IPS-NIHi7 (cell line): ENCODE data around the gene TFEC.
"Not testable (repeated sequence)": the region's sequence is repeated elsewhere in the genome, so short reads cannot be mapped to it uniquely, and the experiment has no call there.

Experiments
- DNase-seq: peaks from one replicate; pipeline ENCODE4 v3.0.0; 2012; ENCODE audit warnings: mixed read lengths; ENCODE audit errors: extremely low spot score

TFEC gene

GRCh38 chr7:115988401-115988800 lies 42.2 kb downstream of the TFEC start:
- DNase-seq: no peak

DNA sequence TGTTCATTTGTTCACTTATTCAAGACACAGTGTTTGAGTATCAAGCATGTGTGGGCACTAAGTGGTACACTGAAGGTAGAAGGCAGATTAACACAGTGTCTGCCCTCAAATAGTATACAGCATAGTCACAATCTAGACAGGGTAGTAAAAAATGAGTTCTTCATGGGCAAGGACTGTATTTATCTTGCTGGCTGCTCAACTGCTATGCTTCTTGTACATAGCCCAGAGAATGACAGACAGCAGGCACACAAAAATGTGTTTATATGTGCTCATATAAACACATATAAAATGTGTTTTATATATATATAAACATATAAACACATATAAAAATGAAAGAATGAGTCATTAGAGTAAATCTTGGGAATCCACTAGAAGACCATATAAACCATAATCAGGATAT lies 43.1 kb downstream of the TFEC start:
- DNase-seq: no peak

GRCh38 chr7:115984105-115984504 lies 46.5 kb downstream of the TFEC start:
- DNase-seq: no peak

GRCh38 chr7:115980159-115980558 lies 50.4 kb downstream of the TFEC start:
- DNase-seq: no peak

DNA sequence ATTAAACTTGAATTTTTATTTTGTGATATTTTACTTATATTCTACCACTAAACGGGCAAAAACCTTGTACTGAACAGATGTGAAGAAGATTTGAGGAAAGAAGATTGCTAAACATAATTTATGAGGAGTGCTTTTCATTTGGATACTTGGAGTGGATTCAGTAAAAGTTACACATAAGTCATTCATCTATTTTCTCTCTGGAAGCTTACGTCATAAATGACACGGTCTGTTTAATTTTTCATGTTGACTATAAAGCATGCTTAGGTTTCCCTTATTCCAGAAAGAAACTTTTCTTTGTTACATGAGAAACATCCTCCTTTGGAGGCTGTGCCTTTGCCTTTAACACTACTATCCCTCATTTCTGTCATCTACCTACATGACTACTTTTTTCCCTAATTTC lies 53.9 kb downstream of the TFEC start:
- DNase-seq: no peak

DNA sequence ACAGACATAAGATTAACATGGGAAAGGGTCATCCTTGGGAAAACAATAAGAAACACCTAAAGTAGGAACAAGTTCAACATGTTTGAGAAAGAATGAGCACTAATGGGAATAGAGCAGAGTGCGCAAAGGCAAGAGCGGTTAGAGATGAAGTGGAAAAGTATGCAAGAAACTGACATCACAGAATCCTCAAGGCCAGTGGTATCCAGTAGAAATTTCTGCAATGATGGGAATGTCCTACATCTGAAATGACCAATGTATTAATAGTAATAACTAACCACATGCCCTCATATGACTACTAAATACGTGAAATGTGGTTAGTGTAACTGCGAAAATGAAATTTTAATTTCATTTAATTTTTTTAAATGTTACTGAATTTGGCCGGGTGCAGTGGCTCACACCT lies 54.8 kb downstream of the TFEC start:
- no peak for DNase-seq

DNA sequence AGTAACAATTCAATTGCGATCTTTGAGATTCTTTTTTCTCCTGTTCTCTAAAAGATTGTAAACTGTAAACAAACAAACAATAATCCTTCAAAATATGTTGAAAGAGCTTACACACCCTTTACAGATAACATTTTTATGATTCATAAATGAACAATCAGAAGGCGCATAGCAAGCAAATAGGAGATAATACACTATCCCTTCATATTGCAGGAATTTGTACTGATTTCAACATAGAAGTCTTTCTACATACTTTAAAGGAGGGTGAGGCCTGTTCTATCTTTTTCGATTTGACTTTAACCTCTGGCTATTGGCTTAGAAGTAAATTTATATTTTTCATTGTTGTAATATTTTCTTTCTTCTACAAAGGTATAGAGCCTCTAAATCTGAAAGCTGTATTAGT lies 57.2 kb downstream of the TFEC start:
- DNase-seq: no peak

DNA sequence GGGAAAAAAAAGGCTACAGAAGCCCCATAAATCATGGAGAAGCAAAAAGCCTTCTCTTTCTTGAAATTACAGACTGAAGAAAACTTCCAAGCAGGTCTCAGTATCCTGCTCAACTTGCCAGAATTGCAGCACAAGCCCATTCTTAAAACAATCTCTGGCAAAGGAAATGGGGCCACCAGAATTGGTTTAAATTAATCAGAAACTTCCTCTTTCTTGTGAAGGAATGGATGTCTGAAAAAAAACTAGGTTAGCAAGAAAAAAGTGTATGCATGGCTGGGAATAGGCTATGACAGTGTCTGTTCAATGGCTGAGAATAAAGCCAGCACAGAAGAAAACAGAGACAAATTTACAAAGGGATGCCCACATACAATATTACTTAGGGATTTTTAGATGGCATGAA lies 59.1 kb downstream of the TFEC start:
- no peak for DNase-seq

DNA sequence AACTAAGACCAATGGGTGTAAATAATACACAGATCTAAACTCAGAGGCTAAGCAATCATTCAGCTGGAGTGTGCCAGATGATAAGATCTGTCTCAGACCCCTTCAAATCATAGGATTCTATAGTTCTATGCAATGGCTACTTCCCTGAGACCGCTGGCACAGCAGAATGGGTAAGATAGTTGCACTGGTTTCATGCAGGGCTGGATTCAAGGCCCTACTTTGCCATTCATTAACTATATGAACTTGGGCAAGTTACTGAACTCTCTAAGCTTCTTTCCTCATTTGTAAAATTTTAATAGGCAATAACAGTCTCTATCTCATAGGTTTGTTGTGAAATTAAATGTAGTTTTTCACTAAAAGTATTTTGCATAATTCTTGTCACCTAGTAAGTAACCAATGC lies 62.0 kb downstream of the TFEC start:
- no peak for DNase-seq

GRCh38 chr7:115968171-115968570 lies 62.4 kb downstream of the TFEC start:
- no peak for DNase-seq

DNA sequence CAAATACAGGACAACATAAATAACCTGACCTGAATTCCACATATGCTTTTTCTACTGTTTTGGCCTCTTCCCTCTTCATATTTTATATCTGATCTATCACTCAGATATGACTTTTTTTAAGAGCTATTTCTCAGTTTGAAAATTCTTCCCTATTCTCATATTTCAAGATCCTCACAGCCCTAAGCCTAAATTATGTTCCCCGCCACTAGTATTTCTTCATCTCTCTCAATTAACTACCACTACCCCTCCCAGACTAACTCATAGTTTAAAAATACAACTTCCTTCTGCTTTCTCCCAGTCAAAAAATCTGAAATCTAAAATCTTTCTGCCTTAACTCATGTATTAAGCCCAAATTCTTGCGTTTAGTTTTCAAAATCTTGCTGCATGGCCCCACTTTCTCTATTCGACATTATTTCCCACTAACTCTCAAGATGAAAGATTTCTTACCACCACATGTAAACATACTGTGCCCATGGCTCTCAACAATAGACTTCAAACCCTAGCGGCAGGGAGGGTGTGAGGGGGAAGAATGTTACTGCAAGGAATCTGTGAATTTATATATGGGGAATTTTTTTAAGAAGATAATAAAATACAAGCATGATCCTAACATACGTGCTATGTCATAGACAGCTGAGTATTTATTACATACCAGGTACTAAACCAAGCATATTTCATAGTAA lies 64.6 kb downstream of the TFEC start:
- DNase-seq: no peak

DNA sequence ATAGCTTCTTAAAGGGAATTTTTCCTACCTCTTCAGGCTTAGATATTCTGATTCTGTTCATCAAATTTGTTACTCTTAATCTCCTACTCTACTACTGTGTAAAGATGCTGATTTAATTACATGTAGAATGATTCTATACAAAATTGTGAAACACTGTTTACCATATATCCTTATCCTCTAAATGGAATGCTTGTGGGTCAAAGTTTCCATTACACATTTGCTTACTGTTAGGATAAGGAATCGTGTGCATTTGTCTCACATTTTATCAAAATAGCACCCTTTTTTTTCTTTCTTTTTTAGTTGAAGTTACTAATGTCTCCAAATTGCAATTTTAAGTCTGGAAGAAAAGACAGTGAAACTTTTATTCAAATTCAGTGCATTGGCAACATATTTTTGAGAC lies 65.3 kb downstream of the TFEC start:
- no peak for DNase-seq

- no peak for DNase-seq
Observed at GRCh38 chr7:115964799-115965198, 65.8 kb downstream of the TFEC start.

- no peak for DNase-seq
Observed at GRCh38 chr7:115962340-115962739, 68.2 kb downstream of the TFEC start.

GRCh38 chr7:115953592-115954255 lies 76.8 kb downstream of the TFEC start:
- DNase-seq: no peak

GRCh38 chr7:115952832-115953231 lies 77.7 kb downstream of the TFEC start:
- DNase-seq: no peak

GRCh38 chr7:115951547-115951946 lies 79.0 kb downstream of the TFEC start:
- no peak for DNase-seq

DNA sequence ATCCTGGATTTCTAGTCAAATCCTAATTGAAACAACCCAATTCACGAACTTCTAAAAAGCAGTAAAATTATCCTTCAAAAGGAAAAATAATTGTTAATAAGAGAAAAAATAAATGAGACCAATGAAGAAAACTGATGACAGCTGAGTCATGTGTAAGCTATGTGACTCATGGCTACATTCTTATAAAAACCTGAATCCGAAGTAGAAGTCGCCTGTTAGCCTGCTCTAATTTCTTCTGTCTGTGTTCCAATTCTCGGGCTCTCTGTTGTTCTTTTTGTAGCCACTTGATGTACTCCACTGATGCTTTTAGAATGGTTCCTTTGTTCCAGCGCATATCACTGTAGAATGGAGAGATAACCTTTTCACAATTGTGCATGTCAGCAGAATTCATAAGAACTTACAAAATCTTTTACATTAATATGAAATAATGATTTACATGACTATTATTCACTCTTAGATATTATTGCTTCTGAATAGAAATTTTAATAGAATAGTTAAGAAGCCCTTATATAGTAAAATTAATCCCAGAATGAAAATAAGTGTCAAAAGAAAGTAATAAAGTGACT lies 88.8 kb downstream of the TFEC start:
- no peak for DNase-seq

DNA sequence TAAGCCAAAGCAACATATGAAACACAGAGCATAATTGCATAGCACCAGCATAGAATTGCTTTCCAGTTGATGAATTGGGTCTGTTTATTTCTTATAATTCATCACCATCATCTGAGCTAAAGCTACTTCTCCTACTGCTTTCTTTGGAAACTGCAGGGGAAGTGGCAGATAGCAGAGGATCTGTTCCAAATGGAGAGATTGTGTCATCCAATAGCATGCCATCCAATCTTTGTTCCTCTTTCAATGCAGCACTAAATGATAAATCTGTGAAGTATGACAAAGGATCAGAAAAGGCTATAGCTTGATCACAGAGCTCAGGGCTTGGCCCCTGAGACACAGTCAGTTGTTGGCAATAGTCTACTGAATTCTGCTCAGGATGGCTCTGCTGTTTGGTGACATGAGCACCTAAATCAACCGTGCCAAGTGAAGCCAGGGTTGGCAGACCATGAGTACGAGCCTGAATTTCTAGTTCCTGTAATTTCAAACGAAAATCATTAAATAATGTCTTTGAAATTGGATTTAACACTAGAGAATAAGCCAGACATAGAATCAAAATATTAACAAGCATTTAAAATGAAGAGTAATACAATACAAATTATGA lies 90.0 kb downstream of the TFEC start:
- DNase-seq: no peak

GRCh38 chr7:115937960-115938359 lies 92.6 kb downstream of the TFEC start:
- no peak for DNase-seq

DNA sequence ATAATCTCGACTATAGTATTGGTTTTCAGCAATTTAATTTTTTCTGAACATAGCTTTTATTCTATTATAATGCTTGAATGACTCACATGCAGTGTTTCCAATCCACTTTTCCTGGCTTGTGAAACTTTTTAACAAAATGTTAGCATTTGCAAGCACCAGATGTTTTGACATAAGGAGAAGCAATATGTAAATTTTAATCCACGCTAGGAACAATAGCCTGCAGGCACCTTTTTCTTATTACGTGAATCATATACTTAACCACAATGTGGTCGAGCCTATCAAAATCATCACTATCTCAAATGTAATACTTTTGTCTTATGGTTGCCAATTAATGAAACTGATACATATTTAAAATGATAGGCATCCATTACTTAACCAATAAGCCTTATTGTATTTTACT lies 97.1 kb downstream of the TFEC start:
- no peak for DNase-seq

DNA sequence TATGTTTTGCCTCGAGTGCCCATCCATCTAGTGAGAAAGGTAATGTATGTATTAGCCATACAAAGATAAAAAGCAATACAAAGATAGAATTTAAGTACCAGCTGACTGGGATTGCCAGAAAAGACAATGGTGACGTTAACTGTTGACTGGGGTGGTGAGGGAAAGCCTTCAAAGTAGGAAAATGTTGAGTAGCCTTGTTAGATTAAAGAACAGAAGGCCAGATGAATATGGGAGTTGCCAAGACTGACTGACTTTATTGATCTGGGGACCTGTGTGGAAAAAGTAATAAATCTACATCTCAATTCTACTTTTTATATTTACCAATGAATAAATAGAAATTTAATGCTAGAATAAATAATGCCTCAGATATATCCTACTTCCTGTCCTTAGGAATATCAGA lies 97.7 kb downstream of the TFEC start:
- DNase-seq: no peak

- DNase-seq: not testable (repeated sequence)
Observed at GRCh38 chr7:115930184-115930583, 100.4 kb downstream of the TFEC start.
